ENCODE results near the gene MAP2. TPM values are rescaled to one million over a fixed set of nuclear protein-coding genes. Genes with fewer than 3 reads are reported as not detected.

MAP2 gene
- 10 to 100 TPM in 1 of 4 donors, 1 to 10 TPM in 3; 5.1 to 16.6 (median 7.7) TPM for total RNA-seq

- no peak for TF ChIP-seq CTCF (IDR thresholded peaks at IDR 0.05; ENCODE audit: low read depth)
Measured at GRCh38 chr2:209423562-209424198, at the start of gene MAP2. TSS of gene MAP2 (plus strand) at chr2:209424047. CDS start at chr2:209653171, 229,124 bp downstream.

- no peak for TF ChIP-seq CTCF (IDR thresholded peaks at IDR 0.05; ENCODE audit: low read depth)
Measured at GRCh38 chr2:209376686-209377085, 47.2 kb upstream of the MAP2 start.

- TF ChIP-seq CTCF (IDR thresholded peaks at IDR 0.05; ENCODE audit: low read depth), result no peak
Measured at GRCh38 chr2:209380293-209380692, 43.6 kb upstream of the MAP2 start.

GRCh38 chr2:209381091-209381490 lies 42.8 kb upstream of the MAP2 start:
- no peak for TF ChIP-seq CTCF (IDR thresholded peaks at IDR 0.05; ENCODE audit: low read depth)

- TF ChIP-seq CTCF (IDR thresholded peaks at IDR 0.05; ENCODE audit: low read depth), result no peak
Measured at GRCh38 chr2:209382775-209383174, 41.1 kb upstream of the MAP2 start.

- TF ChIP-seq CTCF (IDR thresholded peaks at IDR 0.05; ENCODE audit: low read depth), result no peak
Measured at GRCh38 chr2:209383212-209383611, 40.6 kb upstream of the MAP2 start.

GRCh38 chr2:209387389-209387788 lies 36.5 kb upstream of the MAP2 start:
- TF ChIP-seq CTCF (IDR thresholded peaks at IDR 0.05; ENCODE audit: low read depth), result no peak

Data from subcutaneous adipose tissue (tissue), 4 donors.